ENCODE measurements around the gene EEF1AKMT2. TPM values are rescaled to one million over a fixed set of nuclear protein-coding genes. Genes with fewer than 3 reads are reported as not detected.

The EEF1AKMT2 gene
- polyA plus RNA-seq, 12 donors, result 17.8 to 53.5 (median 22.7) TPM; not detected in 1

GRCh38 chr10:124739119-124739921 is 52.4 kb downstream of the EEF1AKMT2 start:
- DNase-seq, result no peak

GRCh38 chr10:124738441-124738840 is 53.2 kb downstream of the EEF1AKMT2 start:
- DNase-seq, result no peak

GRCh38 chr10:124737708-124738107 is 54.0 kb downstream of the EEF1AKMT2 start:
- no peak for DNase-seq

GRCh38 chr10:124737221-124737620 is 54.5 kb downstream of the EEF1AKMT2 start:
- no peak for DNase-seq

GRCh38 chr10:124736491-124737136 is 55.1 kb downstream of the EEF1AKMT2 start:
- no peak for DNase-seq

- DNase-seq, result no peak
These were observed 56.0 kb downstream of the EEF1AKMT2 start for GRCh38 chr10:124735491-124736286.

GRCh38 chr10:124734311-124735166 is 57.1 kb downstream of the EEF1AKMT2 start:
- DNase-seq, result no peak

- no peak for DNase-seq
These were observed 58.0 kb downstream of the EEF1AKMT2 start for GRCh38 chr10:124733571-124734245.

GRCh38 chr10:124732931-124733570 is 58.6 kb downstream of the EEF1AKMT2 start:
- no peak for DNase-seq

- no peak for DNase-seq
These were observed 60.1 kb downstream of the EEF1AKMT2 start for GRCh38 chr10:124731551-124731950.

- DNase-seq, result no peak
These were observed 60.9 kb downstream of the EEF1AKMT2 start for GRCh38 chr10:124730790-124731189.

- DNase-seq, result no peak
These were observed 62.6 kb downstream of the EEF1AKMT2 start for GRCh38 chr10:124728830-124729661.

- no peak for DNase-seq
These were observed 63.4 kb downstream of the EEF1AKMT2 start for GRCh38 chr10:124728071-124728829.

- no peak for DNase-seq
These were observed 64.2 kb downstream of the EEF1AKMT2 start for GRCh38 chr10:124727361-124727960.

GRCh38 chr10:124725791-124726190 is 65.9 kb downstream of the EEF1AKMT2 start:
- no peak for DNase-seq

- no peak for DNase-seq
These were observed 66.5 kb downstream of the EEF1AKMT2 start for GRCh38 chr10:124725171-124725631.

- DNase-seq, result no peak
These were observed 67.2 kb downstream of the EEF1AKMT2 start for GRCh38 chr10:124724279-124725027.
